H9 (cell line): ENCODE data around the gene RPRD1B. TPM values are rescaled to one million over a fixed set of nuclear protein-coding genes. Genes with fewer than 3 reads are reported as not detected.

ENCODE experiments used
- DNase-seq: peaks from one replicate; pipeline ENCODE4 v3.0.0-alpha.2; 2017
- H2AFZ ChIP-seq: one replicate; pipeline ENCODE4 v1.6.1; 2013; ENCODE audit warnings: mild to moderate bottlenecking, low read length, control low read depth, moderate library complexity
- H2AK5ac ChIP-seq: 2 replicates; pipeline ENCODE4 v1.6.1; 2013; ENCODE audit warnings: low read length, control low read depth, mixed read lengths; ENCODE audit not compliant: insufficient read length
- H2BK120ac ChIP-seq: one replicate; pipeline ENCODE4 v1.6.1; 2013; ENCODE audit warnings: low read depth, mild to moderate bottlenecking, low read length, control low read depth, inconsistent platforms; ENCODE audit not compliant: poor library complexity, severe bottlenecking
- H2BK12ac ChIP-seq: 2 replicates; pipeline ENCODE4 v1.6.1; 2013; ENCODE audit warnings: low read length, control low read depth, mixed read lengths, low read depth; ENCODE audit not compliant: insufficient read length
- H2BK15ac ChIP-seq: 2 replicates; pipeline ENCODE4 v1.6.1; 2013; ENCODE audit warnings: low read depth, low read length, control low read depth
- H2BK20ac ChIP-seq: one replicate; pipeline ENCODE4 v1.6.1; 2013; ENCODE audit warnings: low read depth, mild to moderate bottlenecking, low read length, control low read depth, inconsistent platforms; ENCODE audit not compliant: poor library complexity, severe bottlenecking
- H2BK5ac ChIP-seq: 2 replicates; pipeline ENCODE4 v1.6.1; 2013; ENCODE audit warnings: low read length, control low read depth, mixed read lengths; ENCODE audit not compliant: insufficient read length
- H3K14ac ChIP-seq: 2 replicates; pipeline ENCODE4 v1.6.1; 2013; ENCODE audit warnings: low read length, control low read depth; ENCODE audit not compliant: insufficient read depth
- H3K18ac ChIP-seq: 2 replicates; pipeline ENCODE4 v1.6.1; 2013; ENCODE audit warnings: low read depth, mild to moderate bottlenecking, mixed read lengths, low read length, control low read depth; ENCODE audit not compliant: insufficient read length
- H3K23ac ChIP-seq: 2 replicates; pipeline ENCODE4 v1.6.1; 2013; ENCODE audit warnings: low read length, control low read depth, mixed read lengths, low read depth; ENCODE audit not compliant: insufficient read length
- H3K23me2 ChIP-seq: 2 replicates; pipeline ENCODE4 v1.6.1; 2013; ENCODE audit warnings: low read depth, mild to moderate bottlenecking, mixed read lengths, low read length, control low read depth; ENCODE audit not compliant: insufficient read length, poor library complexity, severe bottlenecking
- H3K27ac ChIP-seq: 2 replicates; pipeline ENCODE4 v1.5.1; 2013; ENCODE audit warnings: low read length, control low read depth, mixed read lengths, low read depth; ENCODE audit not compliant: insufficient read length
- H3K27me3 ChIP-seq: 2 replicates; pipeline ENCODE4 v1.6.1; 2013; ENCODE audit warnings: low read length, control low read depth, inconsistent platforms; ENCODE audit not compliant: insufficient read depth
- H3K4ac ChIP-seq: 2 replicates; pipeline ENCODE4 v1.6.1; 2013; ENCODE audit warnings: low read depth, mild to moderate bottlenecking, control low read depth, inconsistent platforms, low read length, moderate library complexity
- H3K4me1 ChIP-seq: 2 replicates; pipeline ENCODE4 v1.6.1; 2013; ENCODE audit warnings: low read length, control low read depth, inconsistent platforms; ENCODE audit not compliant: insufficient read depth
- H3K4me2 ChIP-seq: 2 replicates; pipeline ENCODE4 v1.6.1; 2013; ENCODE audit warnings: low read length, control low read depth, mixed read lengths; ENCODE audit not compliant: insufficient read length, insufficient read depth
- H3K56ac ChIP-seq: 2 replicates; pipeline ENCODE4 v1.6.1; 2013; ENCODE audit warnings: low read depth, mild to moderate bottlenecking, mixed read lengths, low read length, control low read depth; ENCODE audit not compliant: insufficient read length
- H3K79me1 ChIP-seq: 2 replicates; pipeline ENCODE4 v1.6.1; 2013; ENCODE audit warnings: low read depth, mild to moderate bottlenecking, moderate library complexity, low read length, control low read depth, inconsistent platforms; ENCODE audit not compliant: insufficient read depth, poor library complexity, severe bottlenecking
- H3K79me2 ChIP-seq: 2 replicates; pipeline ENCODE4 v1.6.1; 2013; ENCODE audit warnings: low read length, control low read depth, inconsistent platforms; ENCODE audit not compliant: insufficient read depth
- H3K9ac ChIP-seq: 2 replicates; pipeline ENCODE4 v1.6.1; 2013; ENCODE audit warnings: low read length, control low read depth, mixed read lengths; ENCODE audit not compliant: insufficient read length; ENCODE audit errors: extremely low read depth
- H3K9me3 ChIP-seq: one replicate; pipeline ENCODE4 v1.6.1; 2013; ENCODE audit warnings: low read depth, low read length, inconsistent platforms; ENCODE audit not compliant: control insufficient read depth
- H3T11ph ChIP-seq: one replicate; pipeline ENCODE4 v1.6.1; 2013; ENCODE audit warnings: mild to moderate bottlenecking, low read length, control low read depth, inconsistent platforms
- H4K20me1 ChIP-seq: one replicate; pipeline ENCODE4 v1.6.1; 2013; ENCODE audit not compliant: control insufficient read depth, insufficient read length, insufficient read depth
- H4K5ac ChIP-seq: 2 replicates; pipeline ENCODE4 v1.6.1; 2013; ENCODE audit warnings: low read depth, mild to moderate bottlenecking, mixed read lengths, low read length, control low read depth; ENCODE audit not compliant: insufficient read length
- H4K8ac ChIP-seq: replicated peaks from 2 replicates; pipeline ENCODE4 v1.6.1; 2013; ENCODE audit warnings: low read length, control low read depth, mixed read lengths, low read depth; ENCODE audit not compliant: insufficient read length
- H4K91ac ChIP-seq: 2 replicates; pipeline ENCODE4 v1.6.1; 2013; ENCODE audit warnings: low read depth, mild to moderate bottlenecking, moderate library complexity, mixed read lengths, low read length, control low read depth; ENCODE audit not compliant: insufficient read length
- H3K27ac Mint-ChIP-seq, 3 experiments: 2 replicates in 2 of 3; 3 replicates in 1 of 3; pipeline ENCODE4 v1.8.0; 2020 to 2021; ENCODE audit warnings: mixed read lengths in 3 of 3, mild to moderate bottlenecking in 1 of 3, moderate library complexity in 1 of 3
- H3K27me3 Mint-ChIP-seq: 2 replicates; pipeline ENCODE4 v1.8.0; 2021; ENCODE audit warnings: low read depth, mild to moderate bottlenecking, moderate library complexity, mixed read lengths
- H3K36me3 Mint-ChIP-seq, 3 experiments: 2 replicates in 2 of 3; 3 replicates in 1 of 3; pipeline ENCODE4 v1.8.0; 2020 to 2021; ENCODE audit warnings: low read depth in 3 of 3, mixed read lengths in 3 of 3; ENCODE audit not compliant: insufficient read depth in 1 of 3
- H3K4me1 Mint-ChIP-seq, 2 experiments: 2 replicates each; pipeline ENCODE4 v1.8.0; 2020; ENCODE audit warnings: mixed read lengths in 2 of 2
- H3K4me3 Mint-ChIP-seq, 2 experiments: 2 replicates in 1 of 2; 3 replicates in 1 of 2; pipeline ENCODE4 v1.8.0; 2020 to 2021; ENCODE audit warnings: mild to moderate bottlenecking in 2 of 2, mixed read lengths in 2 of 2, moderate library complexity in 1 of 2
- H3K9me3 Mint-ChIP-seq, 2 experiments: 2 replicates in 1 of 2; 3 replicates in 1 of 2; pipeline ENCODE4 v1.8.0; 2020; ENCODE audit warnings: mild to moderate bottlenecking in 2 of 2, mixed read lengths in 2 of 2, moderate library complexity in 1 of 2
- CTCF ChIP-seq: fragments of 200-600 bp; sonication (generic); conservative IDR thresholded peaks from 3 replicates; pipeline ENCODE4 v1.8.0; 2021; ENCODE audit warnings: antibody characterized with exemption, mild to moderate bottlenecking
- WGBS: extraction: QIAGEN DNeasy Blood & Tissue Kit; methylation state at CpG from one replicate; pipeline ENCODE4 v1.1.7; 2013; ENCODE audit warnings: missing lambda C conversion rate, low lambda C conversion rate, mixed read lengths; ENCODE audit not compliant: insufficient read length; ENCODE audit errors: extremely low coverage; 5-methylcytosine and 5-hydroxymethylcytosine counted together
- total RNA-seq: library from RNA; stranded (reverse); gene quantifications from 2 replicates; pipeline ENCODE4 v1.2.1, GENCODE V29; 2021

The RPRD1B gene
- total RNA-seq, 1 experiment from 2014 or later = 34.3 TPM

- no peak overlapping the region for H2AFZ ChIP-seq
- TF ChIP-seq CTCF = peak; percentile 93
- H3K9ac ChIP-seq = no peak overlapping the region
- no peak overlapping the region for H4K91ac ChIP-seq
- H2BK12ac ChIP-seq = no peak overlapping the region
- H3K56ac ChIP-seq = no peak overlapping the region
- H3K4me1 ChIP-seq = no peaks in the 10 kb centered on the region
- no peak overlapping the region for H3K27ac ChIP-seq
- H4K8ac ChIP-seq = no peak overlapping the region
- no peak overlapping the region for H2BK20ac ChIP-seq
- no peak overlapping the region for H3K23ac ChIP-seq
- no peak overlapping the region for H2BK120ac ChIP-seq
- H3K79me2 ChIP-seq = peaks cover 6% of the 10 kb centered on the region; the same call in 1 of the 2 replicates
- H3K23me2 ChIP-seq = no peaks in the 10 kb centered on the region
- no peaks in the 10 kb centered on the region for H4K20me1 ChIP-seq
- H4K5ac ChIP-seq = no peak overlapping the region
- H3K4ac ChIP-seq = no peak overlapping the region
- peak; percentile 79 for DNase-seq
- H3K9me3 Mint-ChIP-seq = no peaks in the 10 kb centered on the region
- no peaks in the 10 kb centered on the region for H3K79me1 ChIP-seq
- H3K27ac Mint-ChIP-seq = no peak overlapping the region
- H2BK5ac ChIP-seq = no peak overlapping the region
- no peaks in the 10 kb centered on the region for H3K27me3 ChIP-seq
- H3K14ac ChIP-seq = no peak overlapping the region
- H3K4me2 ChIP-seq = no peak overlapping the region
- H3T11ph ChIP-seq = no peak overlapping the region
- H3K36me3 Mint-ChIP-seq = peaks cover 18 to 28% (median 19%) of the 10 kb centered on the region in 3 experiments; a peak in 6 of 7 replicates
- H2BK15ac ChIP-seq = no peak overlapping the region
- H3K27me3 Mint-ChIP-seq = no peaks in the 10 kb centered on the region
- WGBS = no CpG with 5 or more reads among the region's 7 CpGs
- H3K18ac ChIP-seq = no peak overlapping the region
- H3K9me3 ChIP-seq = no peaks in the 10 kb centered on the region
- H3K4me1 Mint-ChIP-seq = 0 out of 4 replicates have a peak, but pooled peaks cover 0 to under 1% of the 10 kb centered on the region in 2 experiments
- H3K4me3 Mint-ChIP-seq = no peak overlapping the region
- H2AK5ac ChIP-seq = no peak overlapping the region
Measured at GRCh38 chr20:38057351-38057972, 23.9 kb downstream of the RPRD1B start.
